PC-3 (cell line): ENCODE results near the gene MAP3K20. TPM values are rescaled to one million over a fixed set of nuclear protein-coding genes. Genes with fewer than 3 reads are reported as not detected.
"Not testable (repeated sequence)": the region's sequence is repeated elsewhere in the genome, so short reads cannot be mapped to it uniquely, and the experiment has no call there.

Experiments used
- ATAC-seq: fragments of 200-7000 bp; cut with Tn5 transposase; 2 replicates; pipeline ENCODE4 v1.9.1; 2020; ENCODE audit warnings: mild to moderate bottlenecking, moderate library complexity
- BruUV-seq: library from RNA; stranded (reverse); fragments of 400-500 nt; replicated peaks from 2 replicates; lab custom pipeline; 2021; lab: Mats Ljungman, UMichigan
- CTCF ChIA-PET: fragments of 300-600 bp; sonication (Branson Sonifier 250); formaldehyde crosslinking; loops from one replicate; lab custom pipeline; 2022; ENCODE audit warnings: antibody characterized with exemption; lab: Charles Lee
- POLR2A ChIA-PET: fragments of 300-600 bp; sonication (Branson Sonifier 250); formaldehyde crosslinking; loops from one replicate; lab custom pipeline; 2022; ENCODE audit warnings: antibody characterized with exemption; ENCODE audit not compliant: unreplicated experiment; lab: Charles Lee
- DNase-seq: peaks from one replicate; pipeline ENCODE4 v3.0.0-alpha.2; 2015
- H2AFZ ChIP-seq: fragments of 300-600 bp; sonication (generic); 2 replicates; pipeline ENCODE4 v1.6.0; 2016; ENCODE audit warnings: antibody characterized with exemption, low read length
- H3F3A ChIP-seq: fragments of 300-600 bp; sonication (generic); one replicate; pipeline ENCODE4 v1.6.0; 2017; ENCODE audit warnings: antibody characterized with exemption, low read length, control low read depth, mild to moderate bottlenecking; ENCODE audit not compliant: unreplicated experiment
- H3K27ac ChIP-seq: fragments of 300-600 bp; sonication (generic); 2 replicates; pipeline ENCODE4 v1.5.1; 2016; ENCODE audit warnings: mild to moderate bottlenecking, low read length
- H3K27me3 ChIP-seq: fragments of 300-600 bp; sonication (generic); 2 replicates; pipeline ENCODE4 v1.6.1; 2016; ENCODE audit warnings: low read length, mixed read lengths
- H3K36me3 ChIP-seq: fragments of 300-600 bp; sonication (generic); 2 replicates; pipeline ENCODE4 v1.6.1; 2016; ENCODE audit warnings: low read depth, mixed run types, low read length, mixed read lengths
- H3K4me1 ChIP-seq: fragments of 300-600 bp; sonication (generic); 2 replicates; pipeline ENCODE4 v1.5.1; 2016; ENCODE audit warnings: low read length; ENCODE audit not compliant: insufficient read depth
- H3K4me2 ChIP-seq: fragments of 300-600 bp; sonication (generic); 2 replicates; pipeline ENCODE4 v1.6.0; 2016; ENCODE audit warnings: low read length
- H3K4me3 ChIP-seq: fragments of 300-600 bp; sonication (generic); 2 replicates; pipeline ENCODE4 v1.5.1; 2016; ENCODE audit warnings: mild to moderate bottlenecking, low read length, mixed read lengths
- H3K79me2 ChIP-seq: fragments of 300-600 bp; sonication (generic); 2 replicates; pipeline ENCODE4 v1.6.1; 2017; ENCODE audit warnings: low read length, mixed read lengths
- H3K9ac ChIP-seq: fragments of 300-600 bp; sonication (generic); 2 replicates; pipeline ENCODE4 v1.6.0; 2016; ENCODE audit warnings: mild to moderate bottlenecking, low read length
- H3K9me2 ChIP-seq: fragments of 300-600 bp; sonication (generic); replicated peaks from 2 replicates; pipeline ENCODE4 v1.6.1; 2016; ENCODE audit warnings: mixed run types, low read length, mixed read lengths
- H3K9me3 ChIP-seq: fragments of 300-600 bp; sonication (generic); 2 replicates; pipeline ENCODE4 v1.6.1; 2016; ENCODE audit warnings: low read length, mixed read lengths
- H4K20me1 ChIP-seq: fragments of 300-600 bp; sonication (generic); 2 replicates; pipeline ENCODE4 v1.6.1; 2016; ENCODE audit warnings: low read length, mixed read lengths
- CTCF ChIP-seq: fragments of 300-600 bp; sonication (generic); conservative IDR thresholded peaks from 2 replicates; pipeline ENCODE4 v1.5.1; 2017; ENCODE audit warnings: antibody characterized with exemption, low read depth, mild to moderate bottlenecking, low read length
- EZH2 ChIP-seq: fragments of 300-600 bp; sonication (generic); IDR thresholded peaks from one replicate; pipeline ENCODE4 v1.6.1; 2017; ENCODE audit warnings: antibody characterized with exemption, mild to moderate bottlenecking, low read length; ENCODE audit not compliant: unreplicated experiment
- EZH2phosphoT487 ChIP-seq: fragments of 300-600 bp; sonication (generic); IDR thresholded peaks from 2 replicates; pipeline ENCODE4 v1.6.1; 2018; ENCODE audit warnings: mild to moderate bottlenecking, antibody characterized with exemption, low read length, borderline replicate concordance
- intact Hi-C: fragments of 100-400 bp; cut with micrococcal nuclease; formaldehyde crosslinking; loops from 2 replicates; pipeline ENCODE4 v1.9.0; 2023
- total RNA-seq: library from RNA; depleted of rRNA; stranded (reverse); fragments of >200 nt; gene quantifications from 2 replicates; pipeline ENCODE4 v1.2.3, GENCODE V29; 2014

MAP3K20 gene
- total RNA-seq, 1 experiment from 2014 or later = 29.8 TPM

GRCh38 chr2:173204316-173204715, 128.7 kb downstream of the MAP3K20 start:
- 0 out of 2 replicates have a peak, but pooled peaks cover 7% of the 10 kb centered on the region for H3K36me3 ChIP-seq
- BruUV-seq = no TSS peak
- no peaks in the 10 kb centered on the region for H4K20me1 ChIP-seq
- no peaks in the 10 kb centered on the region for H3F3A ChIP-seq
- intact Hi-C loops = loop anchor here (5.0 kb wide), 1 partner anchor 52 kb away; no protein-coding TSS in a partner anchor
- H3K4me3 ChIP-seq = no peak overlapping the region
- H3K9me2 ChIP-seq = no peaks in the 10 kb centered on the region
- ATAC-seq (no peak), DNase-seq (no peak)
- no peak for TF ChIP-seq CTCF
- no peak for TF ChIP-seq EZH2phosphoT487
- no peak for TF ChIP-seq EZH2
- no peak overlapping the region for H3K4me2 ChIP-seq
- no peaks in the 10 kb centered on the region for H3K9me3 ChIP-seq
- H3K27ac ChIP-seq = no peak overlapping the region
- no peak overlapping the region for H2AFZ ChIP-seq
- POLR2A ChIA-PET = no interaction called here
- H3K9ac ChIP-seq = no peak overlapping the region
- H3K79me2 ChIP-seq = no peaks in the 10 kb centered on the region
- no peaks in the 10 kb centered on the region for H3K27me3 ChIP-seq
- CTCF ChIA-PET = interaction anchor here (0.6 kb wide), 1 partner anchor 173 kb away, joined by 3 read pairs; no protein-coding TSS in a partner anchor
- H3K4me1 ChIP-seq = peaks cover 10% of the 10 kb centered on the region

GRCh38 chr2:173205375-173205774, 129.7 kb downstream of the MAP3K20 start:
- CTCF ChIA-PET = no interaction called here

GRCh38 chr2:173207124-173207523, 131.5 kb downstream of the MAP3K20 start:
- H3K9ac ChIP-seq, DNase-seq, H3K27me3 ChIP-seq, ATAC-seq, H3K79me2 ChIP-seq, H3K9me2 ChIP-seq, BruUV-seq, H4K20me1 ChIP-seq, H3K4me2 ChIP-seq, H3K9me3 ChIP-seq, H2AFZ ChIP-seq, H3K27ac ChIP-seq, H3K36me3 ChIP-seq, intact Hi-C loops, POLR2A ChIA-PET, H3F3A ChIP-seq, CTCF ChIA-PET, H3K4me3 ChIP-seq: not testable (repeated sequence)
- peaks cover 12% of the 10 kb centered on the region for H3K4me1 ChIP-seq

More at GRCh38 chr2:173205375-173205774, 129.7 kb downstream of the MAP3K20 start:
- Histone ChIP-seq H4K20me1 (no peaks in the 10 kb centered on the region), H3K4me3 (no peak overlapping the region), H3K36me3 (peaks cover 9% of the 10 kb centered on the region; the same call in 1 of the 2 replicates), H3K4me1 (peaks cover 13% of the 10 kb centered on the region), H3K27ac (no peak overlapping the region), H3K9me2 (no peaks in the 10 kb centered on the region), H3F3A (no peaks in the 10 kb centered on the region), H3K9me3 (no peaks in the 10 kb centered on the region), H3K9ac (no peak overlapping the region), H2AFZ (no peak overlapping the region), H3K27me3 (no peaks in the 10 kb centered on the region), H3K79me2 (no peaks in the 10 kb centered on the region), H3K4me2 (no peak overlapping the region)
- ATAC-seq (no peak), DNase-seq (no peak)
- intact Hi-C loops = no loop called here
- POLR2A ChIA-PET = interaction anchor here (0.6 kb wide), 1 partner anchor 173 kb away, joined by 5 read pairs; no protein-coding TSS in a partner anchor
- no TSS peak for BruUV-seq
- no peak for TF ChIP-seq CTCF
- TF ChIP-seq EZH2phosphoT487 = no peak
- TF ChIP-seq EZH2 = no peak
